ENCODE results near the gene IGHMBP2. TPM values are rescaled to one million over a fixed set of nuclear protein-coding genes. Genes with fewer than 3 reads are reported as not detected.

IGHMBP2 gene
- total and polyA plus RNA-seq, 9 of the 15 experiments (the other 6 are each of a cell fraction or from before 2014, with no cell fraction given) = 1.6 to 24.8 (median 14.5) TPM

- TF ChIP-seq FOXJ2 (tag; IDR thresholded peaks at IDR 0.05) = peak; percentile 98
- TF ChIP-seq SRF (CRISPR knock-in tag; IDR thresholded peaks at IDR 0.05) = no peak
- peak; percentile 69 for TF ChIP-seq FOXJ3 (CRISPR knock-in tag; IDR thresholded peaks at IDR 0.05)
- TF ChIP-seq HNRNPH1 (optimal IDR thresholded peaks at IDR 0.05; ENCODE audit: low read depth, low read length) = no peak
- peak; percentile 72 for TF ChIP-seq MEIS2 (IDR thresholded peaks at IDR 0.05; ENCODE audit: partially characterized antibody)
- no peak for TF ChIP-seq MNT (conservative IDR thresholded peaks at IDR 0.05)
- no peak for TF ChIP-seq ETV6 (IDR thresholded peaks at IDR 0.05; ENCODE audit: borderline replicate concordance in 1 of 2, low read depth in 2 of 2, low read length in 1 of 2)
- TF ChIP-seq ETV6 (CRISPR knock-in tag; IDR thresholded peaks at IDR 0.05; ENCODE audit: borderline replicate concordance) = no peak
- no peak for TF ChIP-seq BMI1 (IDR thresholded peaks at IDR 0.05; ENCODE audit: low read length)
- peak; percentile 87 for TF ChIP-seq ZNF384 (IDR thresholded peaks at IDR 0.05; ENCODE audit: low read depth, low read length)
- 0 out of 2 replicates have a peak, but pooled peaks have one; percentile 6 for TF ChIP-seq FOSL1 (tag; conservative IDR thresholded peaks at IDR 0.05)
- no peak for TF ChIP-seq SIN3A (IDR thresholded peaks at IDR 0.05; ENCODE audit: borderline replicate concordance in 2 of 2, control insufficient read depth in 1 of 2, low read depth in 2 of 2, low read length in 2 of 2)
- no peak for TF ChIP-seq ZNF184 (CRISPR knock-in tag; IDR thresholded peaks at IDR 0.05)
- TF ChIP-seq THRA (IDR thresholded peaks at IDR 0.05) = no peak
- no peak for TF ChIP-seq ZKSCAN8 (CRISPR knock-in tag; IDR thresholded peaks at IDR 0.05)
- 0 out of 2 replicates have a peak, but pooled peaks have one; percentile 18 for TF ChIP-seq POLR2G (IDR thresholded peaks at IDR 0.05; ENCODE audit: low read depth, low read length)
Observed at GRCh38 chr11:68946416-68947090, 42.9 kb downstream of the IGHMBP2 start (continued).
